T-cell (primary cell): ENCODE measurements around the gene ORM2. TPM values are rescaled to one million over a fixed set of nuclear protein-coding genes. Genes with fewer than 3 reads are reported as not detected.

Experiments used
- ATAC-seq, 4 experiments: fragments of 200-7000 bp in 3 of 4; fragments of 150-1000 bp in 1 of 4; cut with Tn5 transposase; replicated peaks in 1 of 4; 1 replicate in 3 of 4; 2 replicates in 1 of 4; pipeline ENCODE4 v1.10.0; 2021; ENCODE audit warnings: moderate library complexity in 3 of 4, mild to moderate bottlenecking in 2 of 4, moderate number of reproducible peaks in 1 of 4
- CTCF ChIA-PET, 2 donors: fragments of 300-600 bp; sonication (Branson Sonifier 250); formaldehyde crosslinking; loops; one replicate each; lab custom pipeline; 2022; ENCODE audit warnings: antibody characterized with exemption in 2 of 2; lab: Charles Lee
- POLR2A ChIA-PET, 2 donors: fragments of 300-600 bp; sonication (Branson Sonifier 250); formaldehyde crosslinking; loops; one replicate each; lab custom pipeline; 2022; ENCODE audit warnings: antibody characterized with exemption in 2 of 2; lab: Charles Lee
- DNase-seq, 35 experiments: peaks; one replicate each; pipeline versions ENCODE4 v3.0.0 to v3.0.0-alpha.2; 2013 to 2023
- H3K27ac ChIP-seq: one replicate; pipeline ENCODE4 v1.5.1; 2013; ENCODE audit warnings: low read length
- H3K27me3 ChIP-seq, 2 experiments: replicated peaks in 1 of 2; 1 replicate in 1 of 2; 2 replicates in 1 of 2; pipeline versions ENCODE4 v1.6.1 to v1.7.0; 2013; ENCODE audit warnings: low read length in 1 of 2, mixed read lengths in 1 of 2; ENCODE audit not compliant: control insufficient read depth in 2 of 2, insufficient read depth in 2 of 2; ENCODE audit errors: extremely low read depth in 1 of 2
- H3K36me3 ChIP-seq, 2 donors: 1 replicate in 1 of 2; 2 replicates in 1 of 2; pipeline versions ENCODE4 v1.6.1 to v1.7.0; 2013; ENCODE audit warnings: low read length in 1 of 2; ENCODE audit not compliant: control insufficient read depth in 2 of 2, insufficient read depth in 1 of 2; ENCODE audit errors: extremely low read depth in 1 of 2
- H3K4me1 ChIP-seq, 2 experiments: 1 replicate in 1 of 2; 2 replicates in 1 of 2; pipeline versions ENCODE4 v1.6.1 to v1.7.0; 2013; ENCODE audit warnings: low read length in 2 of 2, mixed read lengths in 1 of 2; ENCODE audit not compliant: insufficient read depth in 2 of 2, control insufficient read depth in 1 of 2; ENCODE audit errors: extremely low read depth in 1 of 2
- H3K4me3 ChIP-seq, 2 donors: 1 replicate in 1 of 2; 2 replicates in 1 of 2; pipeline versions ENCODE4 v1.5.1 to v1.7.0; 2013; ENCODE audit warnings: mild to moderate bottlenecking in 2 of 2, low read length in 1 of 2, moderate library complexity in 1 of 2; ENCODE audit not compliant: control insufficient read depth in 1 of 2; ENCODE audit errors: extremely low read depth in 1 of 2
- H3K9me3 ChIP-seq: 2 replicates; pipeline ENCODE4 v1.7.0; 2013
- H3K27ac Mint-ChIP-seq, 2 donors: one replicate each; pipeline ENCODE4 v1.8.0; 2020 to 2021; ENCODE audit warnings: mild to moderate bottlenecking in 2 of 2, mixed read lengths in 2 of 2
- H3K27me3 Mint-ChIP-seq, 2 donors: one replicate each; pipeline ENCODE4 v1.8.0; 2021 to 2022; ENCODE audit warnings: mixed read lengths in 2 of 2
- H3K36me3 Mint-ChIP-seq: one replicate; pipeline ENCODE4 v1.8.0; 2021; ENCODE audit warnings: mixed read lengths
- H3K4me1 Mint-ChIP-seq, 3 donors: one replicate each; pipeline ENCODE4 v1.8.0; 2020 to 2022; ENCODE audit warnings: mixed read lengths in 3 of 3, mild to moderate bottlenecking in 1 of 3
- H3K4me3 Mint-ChIP-seq, 3 donors: one replicate each; pipeline ENCODE4 v1.8.0; 2020 to 2022; ENCODE audit warnings: mild to moderate bottlenecking in 3 of 3, mixed read lengths in 3 of 3, moderate library complexity in 3 of 3
- H3K9me3 Mint-ChIP-seq, 3 donors: one replicate each; pipeline ENCODE4 v1.8.0; 2020 to 2022; ENCODE audit warnings: mixed read lengths in 3 of 3
- WGBS: methylation state at CpG from one replicate; pipeline ENCODE4 v1.1.5; 2013; ENCODE audit warnings: missing lambda C conversion rate; ENCODE audit not compliant: insufficient coverage; 5-methylcytosine and 5-hydroxymethylcytosine counted together
- total RNA-seq, 35 experiments: library from RNA in 6 of 35; stranded (reverse) in 6 of 35; fragments of 120-200 nt in 1 of 35; gene quantifications; one replicate each; pipeline versions ENCODE4 v1.2.1 to v1.2.4 and lab custom pipeline; 2013 to 2026

Gene ORM2
- total RNA-seq, 5 donors from 2014 or later (not counting 1 experiment from before 2014, with no cell fraction given) = 1.4 to 2.2 (median 1.8) TPM; not detected in 2

DNA sequence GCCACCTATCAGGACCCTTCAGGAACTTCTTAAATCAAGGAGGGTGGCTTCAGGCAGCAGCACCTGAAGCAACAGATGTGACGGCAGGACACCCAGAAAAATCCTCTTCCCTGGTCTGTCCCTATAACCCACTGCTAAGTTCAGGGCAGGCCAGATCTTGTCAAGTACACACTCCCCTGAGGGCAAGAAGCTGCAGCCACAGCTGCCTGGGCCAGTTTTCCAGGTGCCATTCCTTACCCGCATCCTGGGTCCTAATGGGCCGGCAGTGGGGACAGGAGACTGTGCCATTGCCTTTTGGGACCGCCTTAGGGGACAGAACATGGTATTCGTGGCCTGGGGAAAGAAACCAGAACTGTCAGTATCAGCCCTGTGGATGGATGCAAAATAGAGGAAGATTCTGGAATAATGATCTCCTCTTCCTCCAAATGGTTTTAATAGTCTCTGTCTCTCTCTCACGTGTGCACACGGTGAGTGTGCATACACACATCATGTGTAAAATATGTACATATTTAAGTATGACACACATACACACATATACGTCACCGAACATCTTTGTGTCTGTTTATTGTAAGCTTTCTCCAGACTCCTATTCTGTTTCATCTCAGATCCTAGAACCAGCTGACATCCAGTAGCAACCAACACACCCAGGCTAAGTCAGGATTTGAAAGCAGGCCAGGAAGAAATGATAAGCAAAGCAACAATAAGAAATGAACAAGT lies 14.0 kb downstream of the ORM2 start:
- Histone ChIP-seq H3K36me3 (peaks cover 44 to 100% of the 10 kb centered on the region in 2 donors), H3K4me3 (no peak overlapping the region), H3K27ac (no peak overlapping the region), H3K4me1 (peaks cover under 1 to 22% of the 10 kb centered on the region in 2 experiments), H3K9me3 (no peaks in the 10 kb centered on the region), H3K27me3 (no peaks in the 10 kb centered on the region)
- no peaks in the 10 kb centered on the region for H3K27me3 Mint-ChIP-seq
- DNase-seq (no peak), ATAC-seq (no peak)
- peak overlapping the region; percentile 41 to 76 for H3K27ac Mint-ChIP-seq
- POLR2A ChIA-PET = no interaction called here
- no peak overlapping the region for H3K4me3 Mint-ChIP-seq
- H3K36me3 Mint-ChIP-seq = peaks cover 77% of the 10 kb centered on the region
- WGBS = 96% methylated on average over 7 of the region's 9 CpGs
- CTCF ChIA-PET = interaction anchor here in 1 of 2 donors (0.8 kb wide), 1 partner anchor 10 kb away, joined by 3 read pairs; no protein-coding TSS in a partner anchor
- H3K4me1 Mint-ChIP-seq = peaks cover 30 to 37% (median 34%) of the 10 kb centered on the region in 3 donors
- no peaks in the 10 kb centered on the region for H3K9me3 Mint-ChIP-seq

DNA sequence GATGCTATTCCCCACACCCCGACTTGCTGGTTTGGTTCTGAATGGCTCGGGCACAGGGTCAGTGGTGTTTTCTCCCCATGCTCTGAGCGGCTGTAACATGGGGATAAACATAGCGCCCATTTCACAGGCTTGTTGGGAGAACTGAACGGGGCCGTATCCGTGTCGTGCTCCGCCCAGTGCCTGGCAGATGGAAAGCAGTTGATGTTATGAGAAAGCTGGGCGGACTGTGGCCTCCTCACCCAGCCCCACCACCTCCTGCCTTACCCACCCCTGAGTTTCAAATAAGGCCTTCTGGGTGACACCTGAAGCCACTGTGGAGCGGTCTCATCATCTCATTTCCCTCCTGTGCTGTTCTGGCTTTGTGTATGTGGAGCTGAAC lies 14.5 kb downstream of the ORM2 start:
- no peaks in the 10 kb centered on the region for H3K27me3 ChIP-seq
- WGBS = 87% methylated on average over 3 of the region's 11 CpGs
- no peaks in the 10 kb centered on the region for H3K27me3 Mint-ChIP-seq
- H3K27ac Mint-ChIP-seq = peak overlapping the region; percentile 56 to 58
- peaks cover 78% of the 10 kb centered on the region for H3K36me3 Mint-ChIP-seq
- H3K4me3 Mint-ChIP-seq = no peak overlapping the region
- H3K9me3 ChIP-seq = no peaks in the 10 kb centered on the region
- H3K9me3 Mint-ChIP-seq = no peaks in the 10 kb centered on the region
- CTCF ChIA-PET = no interaction called here
- peaks cover 4 to 27% of the 10 kb centered on the region in 2 experiments for H3K4me1 ChIP-seq
- no peak overlapping the region for H3K4me3 ChIP-seq
- ATAC-seq (no peak), DNase-seq (no peak)
- peaks cover 36 to 41% (median 39%) of the 10 kb centered on the region in 3 donors for H3K4me1 Mint-ChIP-seq
- POLR2A ChIA-PET = interaction anchor here in 1 of 2 donors (0.8 kb wide), 1 partner anchor 22 kb away, joined by 3 read pairs; no protein-coding TSS in a partner anchor
- peaks cover 42 to 100% of the 10 kb centered on the region in 2 donors for H3K36me3 ChIP-seq
- no peak overlapping the region for H3K27ac ChIP-seq

DNA sequence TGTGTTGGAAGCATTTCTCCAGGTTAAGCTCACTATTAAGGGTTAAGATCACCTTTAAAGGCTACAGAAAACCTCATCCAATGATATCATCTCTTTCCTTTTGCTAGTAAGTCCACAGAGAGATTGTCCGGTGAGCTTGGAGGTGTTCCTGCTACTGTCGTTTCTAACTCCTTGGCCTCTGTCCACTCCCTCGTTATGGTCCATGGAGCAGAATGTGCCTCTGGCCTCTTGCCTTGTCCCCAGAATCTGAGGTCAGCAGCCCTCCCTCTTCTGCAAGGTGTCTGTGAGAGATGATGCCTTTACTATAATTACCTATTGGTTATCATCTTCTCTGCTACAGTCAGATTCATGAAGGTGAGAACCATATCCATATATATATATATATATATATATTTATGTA lies 15.0 kb downstream of the ORM2 start:
- no peak overlapping the region for H3K4me3 ChIP-seq
- Mint-ChIP-seq H3K4me1 (peaks cover 39 to 44% (median 43%) of the 10 kb centered on the region in 3 donors), H3K4me3 (no peak overlapping the region), H3K9me3 (no peaks in the 10 kb centered on the region), H3K36me3 (peaks cover 82% of the 10 kb centered on the region), H3K27me3 (no peaks in the 10 kb centered on the region), H3K27ac (peak overlapping the region; percentile 37 to 58)
- H3K27me3 ChIP-seq = no peaks in the 10 kb centered on the region
- ATAC-seq (no peak), DNase-seq (no peak)
- no peak overlapping the region for H3K27ac ChIP-seq
- WGBS = no CpG with 5 or more reads among the region's 3 CpGs
- CTCF ChIA-PET = no interaction called here
- peaks cover 40 to 100% of the 10 kb centered on the region in 2 donors for H3K36me3 ChIP-seq
- H3K4me1 ChIP-seq = peaks cover 8 to 27% of the 10 kb centered on the region in 2 experiments
- no peaks in the 10 kb centered on the region for H3K9me3 ChIP-seq
- POLR2A ChIA-PET = interaction anchor here in 1 of 2 donors (0.8 kb wide), 1 partner anchor 22 kb away, joined by 3 read pairs; no protein-coding TSS in a partner anchor

DNA sequence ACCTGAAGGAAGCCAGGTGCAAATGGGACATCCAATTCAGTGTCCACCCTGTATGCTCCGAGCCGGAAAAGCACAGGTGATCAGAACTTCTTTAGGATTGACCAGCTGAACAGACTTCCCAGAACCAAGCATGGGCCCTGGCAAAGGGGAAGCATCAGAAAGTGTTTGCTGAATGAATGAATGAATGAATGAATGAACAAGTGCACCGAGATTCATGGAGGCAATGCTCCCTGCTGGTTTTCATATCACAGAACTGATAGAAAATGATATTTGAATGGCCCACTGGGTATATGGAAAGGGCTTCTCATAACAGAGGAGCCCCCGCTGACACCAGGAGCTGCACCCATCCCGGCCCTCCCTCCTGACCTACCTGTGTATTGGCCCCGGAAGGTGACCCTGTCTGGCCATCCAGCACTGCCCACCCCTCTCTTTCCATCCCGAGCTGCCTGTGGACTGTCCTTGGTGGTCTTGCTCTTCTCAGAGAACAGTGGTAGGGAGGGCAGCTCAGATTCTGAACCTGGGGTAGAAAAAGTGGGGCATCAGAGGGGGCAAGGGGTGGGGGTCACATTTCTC lies 15.9 kb downstream of the ORM2 start:
- Mint-ChIP-seq H3K36me3 (peaks cover 85% of the 10 kb centered on the region), H3K4me3 (no peak overlapping the region), H3K27ac (peak overlapping the region; percentile 11 to 34), H3K9me3 (no peaks in the 10 kb centered on the region), H3K4me1 (peaks cover 47 to 53% (median 49%) of the 10 kb centered on the region in 3 donors), H3K27me3 (no peaks in the 10 kb centered on the region)
- no peak for ATAC-seq
- no peaks in the 10 kb centered on the region for H3K9me3 ChIP-seq
- H3K27ac ChIP-seq = no peak overlapping the region
- H3K27me3 ChIP-seq = no peaks in the 10 kb centered on the region
- ChIA-PET CTCF (interaction anchor here in 1 of 2 donors (0.5 to 1.0 kb wide), 4 partner anchors 20 to 318 kb away, joined by 3 to 6 read pairs (median 4); no protein-coding TSS in a partner anchor), POLR2A (interaction anchor here (0.6 to 0.8 kb wide), 5 partner anchors 20 to 325 kb away, joined by 4 to 12 read pairs (median 9); no protein-coding TSS in a partner anchor)
- DNase-seq = no peak
- no peak overlapping the region for H3K4me3 ChIP-seq
- 100% methylated on average over 2 of the region's 7 CpGs for WGBS
- H3K36me3 ChIP-seq = peaks cover 34 to 100% of the 10 kb centered on the region in 2 donors
- H3K4me1 ChIP-seq = peaks cover 17 to 34% of the 10 kb centered on the region in 2 experiments

DNA sequence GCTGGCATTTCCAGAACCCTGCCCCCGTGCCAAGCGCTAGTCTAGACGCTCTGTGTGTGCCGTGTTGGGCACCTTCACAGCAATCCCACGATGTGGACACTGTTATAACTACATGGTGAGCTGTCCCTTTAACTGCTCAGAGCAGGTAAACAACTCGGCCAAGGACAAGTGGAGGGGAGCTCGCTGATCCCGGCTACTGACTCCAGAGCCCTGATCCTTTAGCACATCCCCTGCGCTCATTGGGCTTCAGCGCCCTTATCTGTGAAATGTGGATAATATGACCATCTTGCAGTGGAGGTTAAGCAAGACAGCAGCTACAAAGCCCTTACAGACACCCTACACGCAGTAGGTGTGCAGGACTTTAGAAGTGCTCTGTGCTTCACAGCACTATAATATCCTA lies 16.5 kb downstream of the ORM2 start:
- WGBS = 94% methylated on average over 5 of the region's 11 CpGs
- Mint-ChIP-seq H3K4me3 (no peak overlapping the region), H3K27me3 (no peaks in the 10 kb centered on the region), H3K4me1 (peaks cover 51 to 53% (median 52%) of the 10 kb centered on the region in 3 donors), H3K27ac (peak overlapping the region in 1 of 2 donors; percentile 75), H3K36me3 (peaks cover 87% of the 10 kb centered on the region), H3K9me3 (no peaks in the 10 kb centered on the region)
- ChIA-PET CTCF (interaction anchor here in 1 of 2 donors (1.0 kb wide), 1 partner anchor 19 kb away, joined by 3 read pairs; no protein-coding TSS in a partner anchor), POLR2A (interaction anchor here (0.7 to 0.8 kb wide), 3 partner anchors 19 to 223 kb away, joined by 4 to 9 read pairs (median 6); no protein-coding TSS in a partner anchor)
- peaks cover 28 to 100% of the 10 kb centered on the region in 2 donors for H3K36me3 ChIP-seq
- H3K27ac ChIP-seq = no peak overlapping the region
- H3K4me1 ChIP-seq = peaks cover 17 to 39% of the 10 kb centered on the region in 2 experiments
- H3K27me3 ChIP-seq = no peaks in the 10 kb centered on the region
- DNase-seq (no peak), ATAC-seq (no peak)
- no peaks in the 10 kb centered on the region for H3K9me3 ChIP-seq
- no peak overlapping the region for H3K4me3 ChIP-seq

DNA sequence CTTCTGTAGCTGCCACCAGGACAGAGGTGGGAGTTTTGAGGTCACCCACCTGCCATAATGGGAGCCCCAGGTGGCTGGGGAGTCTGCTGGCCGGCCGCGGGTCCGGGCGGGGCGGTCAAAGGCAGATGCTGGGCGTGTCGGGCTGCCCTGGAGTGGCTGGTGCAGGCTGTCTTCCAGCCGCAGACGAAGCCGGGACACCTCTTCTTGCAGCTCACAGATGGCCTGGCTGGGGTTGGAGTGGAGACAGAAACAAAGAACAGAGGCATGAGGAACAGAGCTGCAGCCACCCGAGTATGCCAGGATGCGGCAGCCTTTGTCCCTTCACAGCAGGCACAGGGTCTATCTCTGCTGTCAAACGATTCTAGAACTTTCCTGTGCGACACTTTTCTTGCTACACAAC lies 18.0 kb downstream of the ORM2 start:
- no peaks in the 10 kb centered on the region for H3K9me3 Mint-ChIP-seq
- WGBS = 91% methylated on average over 15 of the region's 15 CpGs
- no peak overlapping the region for H3K27ac ChIP-seq
- H3K36me3 Mint-ChIP-seq = peaks cover 79% of the 10 kb centered on the region
- no peak overlapping the region for H3K4me3 Mint-ChIP-seq
- H3K4me3 ChIP-seq = no peak overlapping the region
- H3K27me3 ChIP-seq = no peaks in the 10 kb centered on the region
- DNase-seq (no peak), ATAC-seq (no peak)
- H3K4me1 Mint-ChIP-seq = peaks cover 51 to 55% (median 53%) of the 10 kb centered on the region in 3 donors
- H3K27me3 Mint-ChIP-seq = no peaks in the 10 kb centered on the region
- peaks cover 17 to 49% of the 10 kb centered on the region in 2 experiments for H3K4me1 ChIP-seq
- CTCF ChIA-PET = interaction anchor here in 1 of 2 donors (1.1 kb wide), 1 partner anchor 38 kb away, joined by 3 read pairs; no protein-coding TSS in a partner anchor
- H3K9me3 ChIP-seq = no peaks in the 10 kb centered on the region
- POLR2A ChIA-PET = no interaction called here
- H3K27ac Mint-ChIP-seq = peak overlapping the region; percentile 92 to 93
- H3K36me3 ChIP-seq = peaks cover 23 to 100% of the 10 kb centered on the region in 2 donors
